NCI-H82 treated with DMSO at 0.1 percent for 48 hours (cell line): ENCODE results near the gene MILR1.
"Not testable (repeated sequence)": the region's sequence is repeated elsewhere in the genome, so short reads cannot be mapped to it uniquely, and the experiment has no call there.

Experiments
- DNase-seq: peaks from one replicate; lab custom pipeline; 2025; ENCODE audit not compliant: unreplicated experiment; lab: John Stamatoyannopoulos, UW

Gene MILR1, protein sequence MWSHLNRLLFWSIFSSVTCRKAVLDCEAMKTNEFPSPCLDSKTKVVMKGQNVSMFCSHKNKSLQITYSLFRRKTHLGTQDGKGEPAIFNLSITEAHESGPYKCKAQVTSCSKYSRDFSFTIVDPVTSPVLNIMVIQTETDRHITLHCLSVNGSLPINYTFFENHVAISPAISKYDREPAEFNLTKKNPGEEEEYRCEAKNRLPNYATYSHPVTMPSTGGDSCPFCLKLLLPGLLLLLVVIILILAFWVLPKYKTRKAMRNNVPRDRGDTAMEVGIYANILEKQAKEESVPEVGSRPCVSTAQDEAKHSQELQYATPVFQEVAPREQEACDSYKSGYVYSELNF

DNA sequence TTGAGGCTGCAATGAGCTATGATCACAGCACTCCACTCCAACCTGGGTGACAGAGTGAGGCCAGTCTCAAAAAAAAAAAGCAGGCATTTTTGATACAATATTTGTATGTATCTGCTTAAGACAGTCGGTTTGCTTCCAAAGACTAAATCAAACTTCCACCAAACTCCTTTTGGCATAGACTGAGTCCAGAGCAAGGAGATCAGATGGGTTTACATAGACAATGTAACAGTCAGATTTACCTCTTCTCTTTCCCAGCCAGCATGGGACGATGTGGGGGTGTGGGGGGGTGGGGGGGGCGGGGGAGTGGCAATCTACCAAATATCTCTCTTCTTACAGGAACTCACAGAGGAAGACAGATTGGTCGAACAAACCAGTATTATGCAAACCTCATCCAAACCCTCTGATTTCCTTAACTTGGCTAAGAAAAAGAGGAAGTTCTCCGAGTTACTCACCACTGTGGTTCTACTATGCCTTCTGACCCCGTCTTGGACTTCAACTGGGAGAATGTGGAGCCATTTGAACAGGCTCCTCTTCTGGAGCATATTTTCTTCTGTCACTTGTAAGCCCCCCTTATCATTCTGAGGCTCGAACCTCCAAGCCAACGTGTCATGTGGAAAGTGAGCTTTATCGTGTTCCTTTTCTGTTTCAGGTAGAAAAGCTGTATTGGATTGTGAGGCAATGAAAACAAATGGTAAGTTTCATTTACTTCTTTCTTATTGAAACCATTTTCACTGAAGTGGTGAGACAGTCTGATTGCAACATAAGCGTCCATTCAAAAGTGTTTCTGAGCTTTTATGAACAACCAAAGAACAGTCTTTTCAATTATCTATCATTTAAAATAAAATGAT is at the start of gene MILR1:
MILR1 (plus strand) TSS at position 451 of the 848 bp plus-strand sequence; CDS start at position 505, 54 bp downstream.
- DNase-seq, result no peak

DNA sequence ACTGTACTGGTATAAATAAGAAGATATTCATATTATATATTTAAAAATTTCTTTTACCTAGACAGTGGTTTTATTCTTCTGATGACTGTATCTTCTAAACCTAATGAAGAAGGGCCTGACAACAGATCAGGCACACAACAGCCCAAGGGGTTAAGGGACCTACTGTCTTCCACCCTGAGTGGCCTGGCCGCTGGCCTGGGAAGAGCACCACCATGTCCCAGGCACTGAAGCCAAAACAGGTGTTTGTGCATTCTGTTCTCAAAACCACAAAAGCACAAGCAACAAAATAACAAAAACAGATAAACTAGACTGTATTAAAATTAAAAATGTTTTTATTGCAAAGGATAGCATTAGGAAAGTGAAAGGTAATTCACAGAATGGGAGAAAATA is 49.2 kb upstream of the MILR1 start:
- no peak for DNase-seq

DNA sequence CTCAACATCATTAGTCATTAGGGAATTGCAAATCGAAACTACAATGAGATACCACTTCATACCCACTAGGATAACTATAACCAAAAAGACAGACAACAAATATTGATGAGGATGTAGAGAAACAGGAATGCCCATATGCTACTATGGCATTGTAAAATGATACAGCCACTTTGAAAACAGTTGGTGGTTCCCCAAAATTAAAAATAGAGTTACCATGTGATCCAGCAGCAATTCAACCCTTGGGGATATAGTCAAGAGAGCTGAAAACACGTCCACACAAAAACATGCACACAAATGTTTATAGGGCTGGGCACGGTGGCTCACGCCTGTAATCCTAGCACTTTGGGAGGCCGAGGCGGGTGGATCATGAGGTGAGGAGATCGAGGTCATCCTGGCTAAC is 48.3 kb upstream of the MILR1 start:
- no peak for DNase-seq

DNA sequence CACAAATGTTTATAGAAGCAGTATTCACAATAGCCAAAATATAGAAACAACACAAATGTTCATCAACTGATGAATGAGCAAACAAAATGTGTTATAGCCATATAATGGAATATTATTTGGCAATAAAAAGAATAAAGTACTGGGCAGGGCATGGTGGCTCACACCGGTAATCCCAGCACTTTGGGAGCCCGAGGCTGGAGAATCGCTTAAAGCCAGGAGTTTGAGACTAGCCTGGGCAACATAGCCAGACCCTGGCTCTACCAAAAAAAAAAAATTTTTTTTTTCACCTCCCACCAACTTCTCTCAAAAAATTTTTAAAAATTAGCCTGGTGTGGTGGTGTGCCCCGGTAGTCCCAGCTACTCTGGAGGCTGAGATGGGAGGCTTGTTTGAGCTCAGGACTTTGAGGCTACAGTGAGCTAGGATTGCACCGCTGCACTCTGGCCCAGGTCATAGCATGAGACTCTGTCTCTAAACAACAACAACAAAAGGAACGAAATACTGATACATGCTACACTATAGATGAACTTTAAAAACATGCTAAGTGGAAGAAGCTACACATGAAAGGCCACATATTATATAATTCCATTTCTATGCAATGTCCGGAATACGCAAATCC is 47.6 kb upstream of the MILR1 start:
- no peak for DNase-seq

DNA sequence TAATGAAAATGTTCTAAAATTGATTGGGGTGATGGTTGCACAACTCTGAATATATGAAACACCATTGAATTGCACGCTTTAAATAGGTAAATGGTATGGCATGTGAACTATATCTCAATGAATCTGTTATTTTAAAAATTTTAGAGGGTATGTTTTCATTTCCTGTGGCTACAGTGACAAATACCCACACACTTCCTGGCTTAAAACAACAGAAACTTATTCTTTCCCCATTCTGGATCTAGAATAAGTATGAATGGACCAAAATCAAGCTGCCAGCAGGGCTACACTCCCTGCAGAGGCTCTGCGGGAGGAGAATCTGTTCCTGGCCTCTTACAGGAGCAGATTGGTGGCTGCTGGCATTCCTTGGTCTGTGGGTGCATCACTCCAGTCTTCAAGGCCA is 47.0 kb upstream of the MILR1 start:
- DNase-seq, result no peak

DNA sequence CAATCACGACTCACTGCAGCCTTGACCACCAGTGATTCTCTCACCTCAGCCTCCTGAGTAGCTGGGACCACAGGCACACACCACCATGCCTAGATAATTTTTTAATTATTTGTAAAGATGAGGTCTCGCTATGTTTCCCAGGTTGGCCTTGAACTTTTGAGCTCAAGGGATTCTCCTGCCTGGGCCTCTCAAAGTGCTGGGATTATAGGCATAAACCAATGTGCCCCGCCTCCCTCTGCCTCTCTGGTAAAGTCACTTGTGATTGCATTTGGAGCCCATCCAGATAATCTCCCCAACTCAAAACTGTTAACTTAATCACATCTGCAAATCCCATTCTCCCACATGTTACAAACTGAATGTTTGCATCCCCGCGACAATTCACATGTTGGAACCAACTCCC is 46.4 kb upstream of the MILR1 start:
- DNase-seq, result peak; percentile 70

DNA sequence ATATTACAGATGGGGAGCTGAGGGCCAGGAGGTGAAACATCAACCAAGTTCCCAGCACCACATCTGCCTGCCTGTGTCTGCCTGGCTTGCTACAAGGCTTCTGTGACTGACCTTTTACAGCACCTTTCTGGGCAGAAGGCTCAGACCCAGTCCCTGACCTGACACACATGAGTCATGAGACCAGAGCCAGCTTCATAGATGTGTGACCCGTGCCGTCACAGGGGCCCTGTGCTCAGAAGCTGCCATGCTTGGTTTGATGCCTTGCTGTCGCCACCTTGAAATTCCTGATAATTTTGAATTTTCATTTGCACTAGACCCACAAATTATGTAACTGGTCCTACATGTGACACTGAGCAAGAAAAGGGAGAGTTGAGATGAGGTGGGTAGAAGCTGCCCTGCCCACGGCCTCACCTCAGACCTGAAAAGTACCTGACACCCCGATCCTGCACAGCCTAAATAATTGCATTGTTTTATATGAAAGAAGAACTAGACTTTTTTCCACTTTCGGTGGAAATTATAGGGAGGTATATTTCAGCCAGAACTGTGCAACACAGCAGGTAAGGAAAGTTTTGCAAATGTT is 44.9 kb upstream of the MILR1 start:
- DNase-seq, result no peak

DNA sequence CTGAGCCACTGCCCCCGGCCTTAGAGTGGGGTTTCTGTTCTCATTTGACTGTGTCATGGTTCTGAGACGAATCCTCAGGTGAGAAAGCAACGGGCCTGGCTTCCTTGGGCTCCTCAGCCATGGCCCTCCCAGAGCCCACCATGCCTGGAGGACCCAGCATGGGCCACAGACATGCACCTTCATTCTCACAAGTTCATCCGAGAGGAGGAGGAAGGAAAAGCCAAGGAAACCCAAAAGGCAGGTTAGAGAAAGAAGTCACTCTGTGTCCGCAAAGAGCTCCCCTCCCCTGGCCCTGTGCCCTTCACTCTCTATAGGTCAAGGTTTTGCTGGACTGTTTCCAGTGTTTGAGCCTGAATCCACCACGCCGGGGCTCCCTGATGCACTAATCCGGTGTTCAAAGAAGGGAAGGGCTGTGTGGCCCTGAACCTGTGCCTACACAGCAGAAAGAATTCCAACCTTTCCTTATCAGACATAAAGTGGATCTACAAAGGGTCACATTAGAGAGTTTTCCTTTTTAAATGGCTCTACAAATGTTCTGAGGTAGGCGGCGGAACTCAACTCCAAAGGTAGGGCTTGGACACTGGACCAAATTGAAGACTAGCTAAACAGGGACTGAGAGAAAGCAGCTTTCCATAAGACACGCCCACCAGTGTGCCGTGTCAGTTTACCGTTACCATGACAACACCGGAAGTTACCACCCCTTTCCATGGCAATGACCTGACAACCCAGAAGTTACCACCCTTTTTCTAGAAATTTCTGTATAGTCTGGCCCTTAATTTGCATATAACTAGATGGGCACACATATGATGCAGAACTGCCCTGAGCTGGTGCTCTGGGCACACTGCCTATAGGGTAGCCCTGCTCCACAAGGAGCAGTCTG is 42.4 kb upstream of the MILR1 start:
- DNase-seq, result no peak

DNA sequence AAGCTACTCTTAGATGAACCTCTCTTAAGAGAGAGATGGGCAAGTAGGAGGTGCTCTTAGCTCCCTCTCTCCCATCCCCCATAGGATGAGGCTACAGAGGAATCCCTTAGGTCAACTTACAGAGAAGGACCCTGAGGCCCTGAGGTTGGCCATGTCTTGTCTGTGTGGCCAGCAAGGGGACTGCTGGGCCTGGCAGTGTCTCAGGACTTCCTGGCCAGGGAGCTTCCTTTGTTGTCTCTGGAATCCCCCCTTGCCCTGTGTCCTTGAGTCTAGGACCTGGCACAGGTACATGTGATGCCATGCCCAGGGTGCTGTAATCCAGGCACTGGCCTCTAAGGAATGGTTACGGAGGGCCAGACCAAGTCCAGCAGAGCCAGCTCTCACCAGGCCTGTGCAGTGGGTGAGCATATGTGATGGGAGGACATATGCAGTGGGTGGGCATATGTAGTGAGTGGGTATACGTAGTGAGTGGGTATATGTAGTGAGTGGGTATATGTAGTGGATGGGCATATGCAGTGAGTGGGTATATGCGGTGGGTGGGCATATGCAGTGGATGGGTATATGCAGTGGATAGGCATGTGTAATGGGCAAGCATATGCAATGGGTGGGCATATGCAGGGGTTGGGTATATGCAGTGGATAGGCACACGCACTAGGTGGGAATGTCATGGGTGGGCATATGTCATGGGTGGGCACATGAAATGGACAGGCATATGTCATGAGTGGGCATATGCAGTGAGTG is 38.0 kb upstream of the MILR1 start:
- DNase-seq, result no peak

DNA sequence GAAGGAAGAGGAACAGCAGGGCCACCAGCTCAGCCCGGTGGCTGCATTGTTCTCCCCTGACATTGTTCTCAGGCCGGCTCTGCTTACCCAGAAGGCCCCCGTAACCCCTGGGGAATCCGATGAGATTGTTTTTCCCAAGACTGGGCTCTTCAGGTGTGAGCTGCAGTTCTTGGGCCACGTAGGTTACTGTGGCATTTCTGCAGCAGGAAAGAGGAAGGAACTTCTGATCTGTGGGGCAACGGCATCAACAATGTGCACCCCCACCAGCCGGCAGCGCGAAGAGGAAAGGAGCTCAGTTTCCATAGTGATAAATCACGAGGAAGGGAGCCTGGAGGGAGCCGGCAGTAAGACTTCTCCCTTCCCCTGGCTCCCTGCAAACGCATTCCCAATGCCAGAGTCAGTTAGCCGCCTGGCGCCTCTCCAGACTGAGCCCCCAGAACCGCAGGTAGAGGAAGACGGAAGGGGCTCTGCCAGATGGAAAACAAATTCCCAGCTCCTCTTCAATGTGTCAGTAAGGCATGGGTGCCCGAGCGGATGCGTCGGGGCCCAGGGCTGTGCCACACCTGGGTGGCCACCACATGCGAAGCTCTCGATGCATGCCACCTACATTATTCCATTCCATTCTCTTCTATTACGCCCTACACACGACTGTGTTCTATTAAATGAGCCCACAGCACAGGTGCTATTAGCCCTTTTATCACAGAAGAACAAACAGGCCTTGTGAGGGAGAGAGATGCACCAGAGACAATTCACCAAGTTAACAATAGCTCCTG is 36.7 kb upstream of the MILR1 start:
- peak; percentile 28 for DNase-seq

DNA sequence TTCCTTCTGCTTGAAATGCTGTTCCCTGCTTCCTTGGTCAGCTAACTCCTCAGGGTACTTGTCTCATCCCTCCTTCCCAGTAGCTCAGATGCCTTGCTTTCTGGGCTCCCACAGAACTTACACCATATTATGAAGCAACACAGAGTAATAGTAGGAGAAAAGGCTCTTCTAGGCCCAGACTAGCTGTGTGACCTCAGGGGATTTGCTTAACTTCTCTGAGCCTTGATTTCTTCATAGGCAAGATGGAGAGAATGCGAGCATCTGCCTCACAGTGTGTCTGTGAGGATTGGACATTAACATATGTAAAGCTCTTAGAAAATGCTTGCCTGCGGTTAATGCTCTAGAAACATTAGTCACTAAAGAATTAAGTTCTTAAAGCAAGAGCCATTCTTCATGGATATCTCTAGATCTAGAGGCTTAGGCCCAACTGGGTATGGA is 36.0 kb upstream of the MILR1 start:
- DNase-seq, result no peak

DNA sequence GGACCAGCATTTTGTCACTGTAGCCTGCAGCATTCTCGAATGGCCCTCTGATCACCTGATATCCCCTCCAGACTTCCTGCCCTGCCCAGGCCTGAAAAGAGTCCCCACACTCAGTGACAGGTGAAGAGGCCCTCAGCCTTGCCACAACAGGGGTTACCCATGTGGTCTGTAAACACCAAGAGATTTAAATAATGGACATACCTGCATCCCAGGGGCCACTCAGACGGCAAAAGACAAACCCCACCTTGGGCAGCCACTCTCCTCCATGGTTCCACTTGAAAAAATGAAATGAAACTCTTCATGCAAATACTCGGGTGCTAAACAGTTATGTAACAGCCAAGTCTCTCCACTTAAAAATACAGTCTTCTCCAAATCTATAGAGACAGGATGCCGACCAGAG is 35.4 kb upstream of the MILR1 start:
- no peak for DNase-seq

DNA sequence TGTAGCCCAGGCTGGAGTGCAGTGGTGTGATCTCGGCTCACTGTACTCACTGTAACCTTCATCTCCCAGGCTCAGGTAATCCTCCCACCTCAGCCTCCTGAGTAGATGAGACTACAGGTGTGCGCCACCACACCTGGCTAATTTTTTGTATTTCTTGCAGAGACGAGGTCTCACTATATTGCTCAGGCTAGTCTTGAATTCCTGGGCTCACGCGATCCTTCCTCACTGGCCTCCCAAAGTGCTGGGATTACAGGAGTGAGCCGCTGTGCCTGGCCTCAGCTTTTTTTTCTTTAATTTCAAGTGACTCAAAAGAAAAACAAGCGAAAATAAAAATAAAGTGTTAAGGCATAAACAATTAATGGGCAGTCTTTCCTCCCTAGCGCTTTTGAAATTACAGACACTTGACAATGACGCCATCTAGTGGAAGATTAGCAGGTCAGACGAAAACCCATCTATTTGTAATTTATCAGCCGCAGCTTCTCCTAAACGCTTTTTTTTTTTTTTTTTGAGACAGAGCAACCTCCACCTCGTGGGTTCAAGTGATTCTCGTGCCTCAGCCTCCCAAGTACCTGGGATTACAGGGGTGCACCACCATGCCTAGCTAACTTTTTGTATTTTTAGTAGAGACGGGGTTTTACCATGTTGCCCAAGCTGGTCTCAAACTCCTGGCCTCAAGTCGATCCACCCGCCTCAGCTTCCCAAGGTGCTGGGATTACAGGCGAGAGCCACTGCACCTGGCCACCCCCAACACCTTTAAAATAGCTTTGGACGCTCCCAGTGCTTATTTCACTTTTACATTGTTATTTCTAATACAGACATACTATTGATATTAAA is 30.2 kb upstream of the MILR1 start:
- DNase-seq, result peak; percentile 61

DNA sequence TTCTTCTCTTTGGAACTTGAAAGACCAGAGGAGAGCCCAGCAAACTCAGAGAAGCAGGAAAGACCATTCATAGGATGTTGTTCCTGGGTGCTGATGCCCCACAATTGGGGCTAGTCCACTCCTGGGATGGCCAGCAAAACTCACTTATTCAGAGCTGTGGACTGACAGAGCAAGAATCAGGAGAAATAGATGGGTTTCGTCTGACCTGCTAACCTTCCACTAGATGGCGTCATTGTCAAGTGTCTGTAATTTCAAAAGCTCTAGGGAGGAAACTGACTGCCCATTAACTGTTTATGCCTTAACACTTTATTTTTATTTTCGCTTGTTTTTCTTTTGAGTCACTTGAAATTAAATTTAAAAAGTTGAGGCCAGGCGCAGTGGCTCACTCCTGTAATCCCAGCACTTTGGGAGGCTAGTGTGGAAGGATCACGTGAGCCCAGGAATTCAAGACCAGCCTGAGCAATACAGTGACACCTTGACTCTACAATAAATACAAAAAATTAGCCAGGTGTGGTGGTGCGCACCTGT is 28.7 kb upstream of the MILR1 start:
- peak; percentile 79 for DNase-seq

DNA sequence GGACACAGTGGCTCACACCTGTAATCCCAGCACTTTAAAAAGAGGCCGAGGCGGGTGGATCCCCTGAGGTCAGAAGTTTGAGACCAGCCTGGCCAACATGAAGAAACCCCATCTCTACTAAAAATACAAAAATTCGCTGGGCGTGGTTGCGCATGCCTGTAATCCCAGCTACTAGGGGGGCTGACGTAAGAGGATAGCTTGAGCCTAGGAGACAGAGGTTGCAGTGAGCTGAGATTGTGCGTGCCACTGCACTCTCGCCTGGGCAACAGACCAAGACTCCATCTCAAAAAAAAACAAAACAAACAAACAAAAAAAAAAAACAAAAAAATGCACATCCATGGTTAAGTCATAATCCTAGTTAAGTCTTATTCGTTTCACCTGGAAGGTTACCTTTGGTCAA is 26.8 kb upstream of the MILR1 start:
- DNase-seq, result not testable (repeated sequence)

DNA sequence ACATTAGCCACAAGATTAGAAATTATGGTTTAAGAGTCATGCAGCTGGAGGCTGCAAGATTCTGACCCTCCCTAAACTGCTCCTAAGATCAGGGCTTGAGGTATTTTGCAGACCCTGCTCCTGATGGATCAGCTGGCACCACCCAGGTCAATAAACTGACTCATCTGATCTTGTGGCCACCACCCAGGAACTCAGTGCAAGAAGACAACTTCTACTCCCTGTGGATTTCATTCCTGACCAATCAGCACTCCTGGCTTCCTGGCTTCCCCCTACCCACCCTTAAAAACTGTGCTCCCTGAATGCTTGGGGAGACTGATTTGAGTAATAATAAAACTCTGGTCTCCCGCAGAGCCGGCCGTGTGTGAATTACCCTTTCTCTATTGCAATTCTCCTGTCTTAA is 25.0 kb upstream of the MILR1 start:
- no peak for DNase-seq

DNA sequence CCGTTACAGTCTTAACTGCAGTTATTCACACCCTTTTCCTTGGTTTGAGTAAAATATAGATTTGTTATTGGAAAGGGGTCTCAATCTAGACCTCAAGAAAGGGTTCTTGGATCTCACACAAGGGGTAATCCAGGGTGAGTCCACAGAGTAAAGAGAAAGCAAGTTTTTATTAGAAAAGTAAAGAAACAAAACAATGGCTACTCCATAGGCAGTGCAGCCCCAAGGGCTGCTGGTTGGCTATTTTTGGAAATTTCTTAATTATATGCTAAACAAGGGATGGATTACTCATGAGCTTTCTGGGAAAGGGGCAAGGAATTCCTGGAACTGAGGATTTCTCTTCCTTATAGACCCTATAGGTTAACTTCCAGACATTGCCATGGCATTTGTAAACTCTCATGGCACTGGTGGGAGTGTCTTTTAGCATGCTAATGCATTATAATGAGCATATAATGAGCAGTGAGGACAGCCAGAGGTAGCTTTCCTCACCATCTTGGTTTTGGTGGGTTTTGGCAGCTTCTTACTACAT is 24.5 kb upstream of the MILR1 start:
- no peak for DNase-seq

DNA sequence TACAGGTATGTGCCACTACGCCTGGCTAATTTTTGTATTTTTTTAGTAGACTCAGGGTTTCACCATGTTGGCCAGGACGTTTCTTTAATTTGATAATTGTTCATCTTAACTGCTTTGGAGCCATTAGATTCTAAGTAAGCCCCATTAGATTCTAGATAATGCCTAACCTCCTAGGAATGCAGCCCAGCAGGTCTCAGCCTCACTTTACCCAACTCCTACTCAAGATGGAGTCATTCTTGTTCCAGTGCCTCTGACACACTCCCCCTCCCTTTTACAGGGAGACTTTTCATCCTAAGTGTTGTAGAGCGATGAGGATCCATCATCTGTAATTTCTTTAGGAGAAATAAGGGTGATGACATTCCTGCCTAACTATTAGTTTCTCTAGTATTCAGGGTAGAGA is 23.7 kb upstream of the MILR1 start:
- no peak for DNase-seq
